ENCODE measurements around the gene LMCD1.

GRCh38 chr3:8561370-8561769, 59.7 kb downstream of the LMCD1 start:
- TF ChIP-seq TCF12 (IDR thresholded peaks at IDR 0.05) (no peak), TAF1 (IDR thresholded peaks at IDR 0.05; ENCODE audit: borderline replicate concordance, low read depth, low read length) (no peak), SIN3A (IDR thresholded peaks at IDR 0.05; ENCODE audit: borderline replicate concordance, low read depth, low read length) (no peak)
- TF ChIP-seq, protein P1, sequence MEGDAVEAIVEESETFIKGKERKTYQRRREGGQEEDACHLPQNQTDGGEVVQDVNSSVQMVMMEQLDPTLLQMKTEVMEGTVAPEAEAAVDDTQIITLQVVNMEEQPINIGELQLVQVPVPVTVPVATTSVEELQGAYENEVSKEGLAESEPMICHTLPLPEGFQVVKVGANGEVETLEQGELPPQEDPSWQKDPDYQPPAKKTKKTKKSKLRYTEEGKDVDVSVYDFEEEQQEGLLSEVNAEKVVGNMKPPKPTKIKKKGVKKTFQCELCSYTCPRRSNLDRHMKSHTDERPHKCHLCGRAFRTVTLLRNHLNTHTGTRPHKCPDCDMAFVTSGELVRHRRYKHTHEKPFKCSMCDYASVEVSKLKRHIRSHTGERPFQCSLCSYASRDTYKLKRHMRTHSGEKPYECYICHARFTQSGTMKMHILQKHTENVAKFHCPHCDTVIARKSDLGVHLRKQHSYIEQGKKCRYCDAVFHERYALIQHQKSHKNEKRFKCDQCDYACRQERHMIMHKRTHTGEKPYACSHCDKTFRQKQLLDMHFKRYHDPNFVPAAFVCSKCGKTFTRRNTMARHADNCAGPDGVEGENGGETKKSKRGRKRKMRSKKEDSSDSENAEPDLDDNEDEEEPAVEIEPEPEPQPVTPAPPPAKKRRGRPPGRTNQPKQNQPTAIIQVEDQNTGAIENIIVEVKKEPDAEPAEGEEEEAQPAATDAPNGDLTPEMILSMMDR (IDR thresholded peaks at IDR 0.05), result no peak
